WTC11 (cell line): ENCODE results near the gene CGNL1. TPM values are rescaled to one million over a fixed set of nuclear protein-coding genes. Genes with fewer than 3 reads are reported as not detected.

Source experiments
- ATAC-seq: fragments of 200-7000 bp; cut with Tn5 transposase; 2 replicates; pipeline ENCODE4 v1.10.0; 2021; ENCODE audit warnings: mild to moderate bottlenecking, moderate library complexity
- CTCF ChIA-PET: fragments of 300-600 bp; sonication (Branson Sonifier 250); formaldehyde crosslinking; loops from one replicate; lab custom pipeline; 2021; ENCODE audit warnings: antibody characterized with exemption; lab: Charles Lee
- POLR2A ChIA-PET: fragments of 350-600 bp; sonication (Branson Sonifier 250); formaldehyde crosslinking; loops from one replicate; lab custom pipeline; 2021; ENCODE audit warnings: antibody characterized with exemption; lab: Charles Lee
- DNase-seq: peaks from one replicate; pipeline ENCODE4 v3.0.0; 2021; ENCODE audit warnings: low spot score
- H3K27ac Mint-ChIP-seq: 2 replicates; pipeline ENCODE4 v1.8.0; 2021; ENCODE audit warnings: mixed read lengths
- H3K27me3 Mint-ChIP-seq: 2 replicates; pipeline ENCODE4 v1.8.0; 2021; ENCODE audit warnings: low read depth, mild to moderate bottlenecking, moderate library complexity, mixed read lengths
- H3K36me3 Mint-ChIP-seq: 2 replicates; pipeline ENCODE4 v1.8.0; 2021; ENCODE audit warnings: mixed read lengths
- H3K4me1 Mint-ChIP-seq: 2 replicates; pipeline ENCODE4 v1.8.0; 2022; ENCODE audit warnings: mixed read lengths
- H3K4me3 Mint-ChIP-seq: 2 replicates; pipeline ENCODE4 v1.8.0; 2021; ENCODE audit warnings: mild to moderate bottlenecking, moderate library complexity, mixed read lengths
- H3K9me3 Mint-ChIP-seq: 2 replicates; pipeline ENCODE4 v1.8.0; 2021; ENCODE audit warnings: mixed read lengths
- ATF3 ChIP-seq: sonication (generic); formaldehyde crosslinking; conservative IDR thresholded peaks from 2 replicates; pipeline ENCODE4 v1.8.1; 2022; ENCODE audit warnings: mild to moderate bottlenecking, missing genetic modification reagents
- CBFB ChIP-seq: sonication (generic); formaldehyde crosslinking; IDR thresholded peaks from 2 replicates; pipeline ENCODE4 v1.8.1; 2022; ENCODE audit warnings: mild to moderate bottlenecking, low read depth, missing genetic modification reagents
- CREM ChIP-seq: sonication (generic); formaldehyde crosslinking; IDR thresholded peaks from 2 replicates; pipeline ENCODE4 v1.8.1; 2022; ENCODE audit warnings: mild to moderate bottlenecking, missing genetic modification reagents, moderate library complexity
- ELF4 ChIP-seq: sonication (generic); formaldehyde crosslinking; IDR thresholded peaks from 2 replicates; pipeline ENCODE4 v1.8.1; 2022; ENCODE audit warnings: low read depth, mild to moderate bottlenecking, moderate library complexity, missing genetic modification reagents
- GABPB1 ChIP-seq: sonication (generic); formaldehyde crosslinking; IDR thresholded peaks from 2 replicates; pipeline ENCODE4 v1.8.1; 2023; ENCODE audit warnings: mild to moderate bottlenecking, missing genetic modification reagents
- GTF2I ChIP-seq: fragments of 250-450 bp; sonication (Bioruptor Pico); conservative IDR thresholded peaks from 2 replicates; pipeline ENCODE4 v1.4.0; 2021; ENCODE audit warnings: mild to moderate bottlenecking
- IRF2 ChIP-seq: sonication (generic); formaldehyde crosslinking; IDR thresholded peaks from 2 replicates; pipeline ENCODE4 v1.8.0; 2022; ENCODE audit warnings: low read depth, missing genetic modification reagents, borderline replicate concordance
- MYBL2 ChIP-seq: sonication (generic); formaldehyde crosslinking; IDR thresholded peaks from 2 replicates; pipeline ENCODE4 v1.8.1; 2023; ENCODE audit warnings: mild to moderate bottlenecking, moderate library complexity, missing genetic modification reagents
- NFATC4 ChIP-seq: fragments of 250-450 bp; sonication (Bioruptor Pico); IDR thresholded peaks from 2 replicates; pipeline ENCODE4 v1.9.0; 2021; ENCODE audit warnings: mild to moderate bottlenecking
- NR1H2 ChIP-seq: sonication (generic); formaldehyde crosslinking; IDR thresholded peaks from 2 replicates; pipeline ENCODE4 v1.9.0; 2021; ENCODE audit warnings: mild to moderate bottlenecking, moderate library complexity, missing genetic modification reagents
- NR2C2 ChIP-seq: sonication (generic); formaldehyde crosslinking; IDR thresholded peaks from 2 replicates; pipeline ENCODE4 v1.8.0; 2022; ENCODE audit warnings: mild to moderate bottlenecking, missing genetic modification reagents
- SP1 ChIP-seq: sonication (generic); formaldehyde crosslinking; conservative IDR thresholded peaks from 2 replicates; pipeline ENCODE4 v1.8.1; 2022; ENCODE audit warnings: missing genetic modification reagents
- TEAD4 ChIP-seq: sonication (generic); formaldehyde crosslinking; IDR thresholded peaks from 2 replicates; pipeline ENCODE4 v1.8.0; 2022; ENCODE audit warnings: mild to moderate bottlenecking, missing genetic modification reagents
- ZBTB21 ChIP-seq: sonication (generic); formaldehyde crosslinking; IDR thresholded peaks from 2 replicates; pipeline ENCODE4 v1.8.1; 2023; ENCODE audit warnings: mild to moderate bottlenecking, missing genetic modification reagents, borderline replicate concordance
- ZNF263 ChIP-seq: sonication (generic); formaldehyde crosslinking; IDR thresholded peaks from 2 replicates; pipeline ENCODE4 v1.8.1; 2022; ENCODE audit warnings: low read depth, mild to moderate bottlenecking, moderate library complexity, missing genetic modification reagents
- ZNF281 ChIP-seq: sonication (generic); formaldehyde crosslinking; IDR thresholded peaks from 2 replicates; pipeline ENCODE4 v1.8.0; 2023; ENCODE audit warnings: mild to moderate bottlenecking, missing genetic modification reagents
- total RNA-seq: library from RNA; stranded (reverse); gene quantifications from 3 replicates; pipeline ENCODE4 v1.2.3, GENCODE V29; 2021
- TF ChIP-seq, protein P1 (sequence below): fragments of 250-450 bp; sonication (Bioruptor Pico); conservative IDR thresholded peaks from 2 replicates; pipeline ENCODE4 v1.9.0; 2021; ENCODE audit warnings: mild to moderate bottlenecking
- TF ChIP-seq, protein P2 (sequence below): sonication (generic); formaldehyde crosslinking; IDR thresholded peaks from 2 replicates; pipeline ENCODE4 v1.8.0; 2022; ENCODE audit warnings: mild to moderate bottlenecking, missing genetic modification reagents
- TF ChIP-seq, protein P3 (sequence below): sonication (generic); formaldehyde crosslinking; IDR thresholded peaks from 2 replicates; pipeline ENCODE4 v1.8.1; 2022; ENCODE audit warnings: mild to moderate bottlenecking, moderate library complexity, missing genetic modification reagents
- TF ChIP-seq, protein P4 (sequence below): fragments of 250-450 bp; sonication (Bioruptor Pico); IDR thresholded peaks from 2 replicates; pipeline ENCODE4 v1.9.0; 2021; ENCODE audit warnings: moderate library complexity, mild to moderate bottlenecking, inconsistent platforms, borderline replicate concordance
- TF ChIP-seq, protein P5 (sequence below): sonication (generic); formaldehyde crosslinking; IDR thresholded peaks from 2 replicates; pipeline ENCODE4 v1.8.1; 2023; ENCODE audit warnings: mild to moderate bottlenecking, missing genetic modification reagents, moderate library complexity
- TF ChIP-seq, protein P6 (sequence below): sonication (generic); formaldehyde crosslinking; IDR thresholded peaks from 2 replicates; pipeline ENCODE4 v1.8.1; 2022; ENCODE audit warnings: low read depth, mild to moderate bottlenecking, moderate library complexity, missing genetic modification reagents, borderline replicate concordance

Gene CGNL1
- total RNA-seq, 1 experiment from 2014 or later: 57.3 TPM

DNA sequence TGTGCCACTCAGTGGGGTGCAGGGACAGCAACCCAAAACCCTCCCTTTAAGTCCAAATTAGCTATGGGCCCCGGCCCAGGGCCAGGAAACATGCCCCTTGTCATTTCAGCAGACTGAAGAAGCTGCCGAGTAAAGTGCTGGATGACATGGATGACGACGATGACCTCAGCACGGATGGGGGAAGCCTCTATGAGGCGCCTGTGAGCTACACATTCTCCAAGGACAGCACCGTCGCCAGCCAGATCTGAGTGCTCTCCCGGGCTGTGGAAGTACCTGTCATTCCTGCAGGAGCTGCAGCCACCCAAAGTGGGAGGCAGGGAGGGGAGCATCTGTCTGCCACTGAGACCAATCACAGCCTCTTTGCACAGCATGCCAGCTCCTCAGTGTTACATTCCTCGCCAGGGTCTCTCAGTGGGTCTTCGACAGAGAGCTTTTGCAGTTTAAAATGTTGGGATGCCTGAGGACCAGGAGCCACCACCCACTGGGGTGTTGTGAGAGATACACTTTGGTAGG is 171.0 kb downstream of the CGNL1 start (continued):
- TF ChIP-seq, protein P1, sequence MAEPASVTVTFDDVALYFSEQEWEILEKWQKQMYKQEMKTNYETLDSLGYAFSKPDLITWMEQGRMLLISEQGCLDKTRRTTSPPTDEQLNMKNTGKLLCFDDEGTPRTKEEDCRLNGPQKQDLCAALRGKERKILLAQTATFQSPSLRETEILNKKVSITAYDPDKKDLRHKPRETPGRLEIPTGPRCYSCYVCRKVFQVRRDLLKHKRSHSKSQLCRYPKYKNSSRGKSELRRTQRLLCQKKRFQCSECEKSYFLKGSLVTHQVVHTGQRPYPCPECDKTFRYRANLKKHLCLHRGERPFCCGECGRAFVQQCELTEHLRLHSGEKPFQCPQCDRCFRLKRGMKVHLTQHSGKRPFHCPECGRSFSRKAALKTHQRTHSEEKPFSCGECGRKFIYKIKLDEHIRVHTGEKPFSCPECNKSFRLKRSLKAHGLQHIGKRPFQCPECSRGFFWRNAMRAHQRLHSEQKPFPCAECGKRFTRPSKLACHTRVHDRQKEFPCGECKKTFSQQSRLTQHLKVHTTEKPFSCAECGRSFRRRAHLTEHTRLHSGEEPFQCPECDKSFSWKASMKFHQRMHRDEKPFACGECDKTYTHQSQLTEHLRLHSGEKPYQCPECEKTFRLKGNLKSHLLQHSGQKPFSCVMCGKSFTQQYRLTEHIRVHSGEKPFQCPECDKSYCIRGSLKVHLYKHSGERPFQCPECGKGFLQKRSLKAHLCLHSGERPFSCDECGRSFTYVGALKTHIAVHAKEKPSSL (CRISPR knock-in tag): no peak
- no peak for TF ChIP-seq ZNF263 (CRISPR knock-in tag)

DNA sequence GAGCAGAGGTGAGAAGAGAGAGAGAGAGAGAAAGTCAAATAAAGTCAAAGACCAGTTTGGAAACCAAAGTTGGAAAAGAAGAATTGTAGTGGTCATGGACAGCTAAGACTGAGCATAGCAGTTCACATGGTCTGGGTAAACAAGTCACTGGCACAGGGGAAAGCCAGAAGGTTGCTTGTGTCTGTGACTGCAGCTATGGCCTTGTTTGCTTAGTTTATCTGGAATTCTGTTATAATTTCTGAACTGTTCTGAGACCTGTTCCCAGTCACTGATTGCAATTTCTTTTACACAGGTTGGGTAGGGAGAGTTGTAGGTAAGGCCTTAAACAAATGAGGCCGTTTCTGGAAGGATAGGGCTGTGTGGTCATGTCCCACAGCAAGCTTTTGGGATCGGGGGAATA is 172.0 kb downstream of the CGNL1 start:
- TF ChIP-seq, protein P2, sequence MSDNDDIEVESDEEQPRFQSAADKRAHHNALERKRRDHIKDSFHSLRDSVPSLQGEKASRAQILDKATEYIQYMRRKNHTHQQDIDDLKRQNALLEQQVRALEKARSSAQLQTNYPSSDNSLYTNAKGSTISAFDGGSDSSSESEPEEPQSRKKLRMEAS: no peak
- TF ChIP-seq NFATC4 (CRISPR knock-in tag) (no peak), NR2C2 (CRISPR knock-in tag) (no peak), TEAD4 (CRISPR knock-in tag) (no peak), ZNF281 (CRISPR knock-in tag) (no peak), IRF2 (CRISPR knock-in tag) (no peak), ELF4 (CRISPR knock-in tag) (no peak), MYBL2 (CRISPR knock-in tag) (no peak), ATF3 (CRISPR knock-in tag) (no peak), NR1H2 (CRISPR knock-in tag) (no peak), SP1 (CRISPR knock-in tag) (no peak), CBFB (no peak), ZBTB21 (CRISPR knock-in tag) (no peak), GTF2I (CRISPR knock-in tag) (no peak), GABPB1 (CRISPR knock-in tag) (no peak), CREM (CRISPR knock-in tag) (no peak)
- TF ChIP-seq, protein P3, sequence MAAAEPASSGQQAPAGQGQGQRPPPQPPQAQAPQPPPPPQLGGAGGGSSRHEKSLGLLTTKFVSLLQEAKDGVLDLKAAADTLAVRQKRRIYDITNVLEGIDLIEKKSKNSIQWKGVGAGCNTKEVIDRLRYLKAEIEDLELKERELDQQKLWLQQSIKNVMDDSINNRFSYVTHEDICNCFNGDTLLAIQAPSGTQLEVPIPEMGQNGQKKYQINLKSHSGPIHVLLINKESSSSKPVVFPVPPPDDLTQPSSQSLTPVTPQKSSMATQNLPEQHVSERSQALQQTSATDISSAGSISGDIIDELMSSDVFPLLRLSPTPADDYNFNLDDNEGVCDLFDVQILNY (CRISPR knock-in tag): no peak
- TF ChIP-seq, protein P4, sequence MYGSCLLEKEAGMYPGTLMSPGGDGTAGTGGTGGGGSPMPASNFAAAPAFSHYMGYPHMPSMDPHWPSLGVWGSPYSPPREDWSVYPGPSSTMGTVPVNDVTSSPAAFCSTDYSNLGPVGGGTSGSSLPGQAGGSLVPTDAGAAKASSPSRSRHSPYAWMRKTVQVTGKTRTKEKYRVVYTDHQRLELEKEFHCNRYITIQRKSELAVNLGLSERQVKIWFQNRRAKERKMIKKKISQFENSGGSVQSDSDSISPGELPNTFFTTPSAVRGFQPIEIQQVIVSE (CRISPR knock-in tag): no peak
- TF ChIP-seq, protein P5, sequence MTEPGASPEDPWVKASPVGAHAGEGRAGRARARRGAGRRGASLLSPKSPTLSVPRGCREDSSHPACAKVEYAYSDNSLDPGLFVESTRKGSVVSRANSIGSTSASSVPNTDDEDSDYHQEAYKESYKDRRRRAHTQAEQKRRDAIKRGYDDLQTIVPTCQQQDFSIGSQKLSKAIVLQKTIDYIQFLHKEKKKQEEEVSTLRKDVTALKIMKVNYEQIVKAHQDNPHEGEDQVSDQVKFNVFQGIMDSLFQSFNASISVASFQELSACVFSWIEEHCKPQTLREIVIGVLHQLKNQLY (CRISPR knock-in tag): no peak
- TF ChIP-seq, protein P6, sequence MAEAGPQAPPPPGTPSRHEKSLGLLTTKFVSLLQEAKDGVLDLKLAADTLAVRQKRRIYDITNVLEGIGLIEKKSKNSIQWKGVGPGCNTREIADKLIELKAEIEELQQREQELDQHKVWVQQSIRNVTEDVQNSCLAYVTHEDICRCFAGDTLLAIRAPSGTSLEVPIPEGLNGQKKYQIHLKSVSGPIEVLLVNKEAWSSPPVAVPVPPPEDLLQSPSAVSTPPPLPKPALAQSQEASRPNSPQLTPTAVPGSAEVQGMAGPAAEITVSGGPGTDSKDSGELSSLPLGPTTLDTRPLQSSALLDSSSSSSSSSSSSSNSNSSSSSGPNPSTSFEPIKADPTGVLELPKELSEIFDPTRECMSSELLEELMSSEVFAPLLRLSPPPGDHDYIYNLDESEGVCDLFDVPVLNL (CRISPR knock-in tag): no peak
- no peaks in the 10 kb centered on the region for H3K9me3 Mint-ChIP-seq
- no peak for DNase-seq
- H3K4me1 Mint-ChIP-seq: peaks cover 21% of the 10 kb centered on the region
- ChIA-PET POLR2A (no interaction called here), CTCF (interaction anchor here (1.1 to 3.9 kb wide), 3 partner anchors 12 to 207 kb away, joined by 3 to 21 read pairs (median 8); no protein-coding TSS in a partner anchor)
- ATAC-seq: no peak
- H3K4me3 Mint-ChIP-seq: no peak overlapping the region
- no peaks in the 10 kb centered on the region for H3K27me3 Mint-ChIP-seq
- peaks cover 72% of the 10 kb centered on the region for H3K36me3 Mint-ChIP-seq
- peak overlapping the region; percentile 5; the same call in 1 of the 2 replicates for H3K27ac Mint-ChIP-seq
